Esophagus muscularis mucosa (tissue), 3 donors: ENCODE results near the gene GFRA1.

ENCODE experiments used
- POLR2A ChIP-seq: fragments of 450-650 bp; IDR thresholded peaks from one replicate; pipeline ENCODE4 v1.6.1; 2017; ENCODE audit warnings: antibody characterized with exemption, moderate library complexity, mild to moderate bottlenecking, low read depth
- POLR2AphosphoS5 ChIP-seq, 2 donors: sonication (generic); formaldehyde crosslinking; IDR thresholded peaks; one replicate each; pipeline ENCODE4 v1.6.1; 2017; ENCODE audit warnings: antibody characterized with exemption in 2 of 2
- TF ChIP-seq, protein P1 (sequence below), 3 experiments: fragments of 200-600 bp in 2 of 3; fragments of 450-650 bp in 1 of 3; sonication (generic) in 2 of 3; IDR thresholded peaks; one replicate each; pipeline ENCODE4 v1.5.1; 2017 to 2019; ENCODE audit warnings: antibody characterized with exemption in 3 of 3, mild to moderate bottlenecking in 2 of 3, moderate library complexity in 1 of 3

DNA sequence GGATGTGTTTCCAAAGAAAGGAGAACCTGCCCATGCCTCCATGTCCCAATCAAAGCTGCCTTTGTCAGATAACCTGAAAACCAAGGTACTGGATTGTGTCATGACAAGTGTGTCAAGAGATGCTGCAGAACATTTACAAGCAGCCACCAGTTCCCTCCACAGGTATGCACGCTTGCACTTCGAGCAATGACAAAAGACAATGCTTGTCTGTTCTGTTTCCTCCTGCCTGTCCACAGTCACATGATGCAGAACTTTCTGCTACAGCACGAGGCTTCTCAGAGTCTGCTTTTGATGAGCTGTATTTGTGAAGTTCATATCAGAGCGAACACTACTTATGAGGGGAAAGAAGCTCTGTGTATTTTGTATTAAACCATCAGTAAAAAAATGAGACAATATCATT lies 209.9 kb downstream of the GFRA1 start:
- TF ChIP-seq, protein P1, sequence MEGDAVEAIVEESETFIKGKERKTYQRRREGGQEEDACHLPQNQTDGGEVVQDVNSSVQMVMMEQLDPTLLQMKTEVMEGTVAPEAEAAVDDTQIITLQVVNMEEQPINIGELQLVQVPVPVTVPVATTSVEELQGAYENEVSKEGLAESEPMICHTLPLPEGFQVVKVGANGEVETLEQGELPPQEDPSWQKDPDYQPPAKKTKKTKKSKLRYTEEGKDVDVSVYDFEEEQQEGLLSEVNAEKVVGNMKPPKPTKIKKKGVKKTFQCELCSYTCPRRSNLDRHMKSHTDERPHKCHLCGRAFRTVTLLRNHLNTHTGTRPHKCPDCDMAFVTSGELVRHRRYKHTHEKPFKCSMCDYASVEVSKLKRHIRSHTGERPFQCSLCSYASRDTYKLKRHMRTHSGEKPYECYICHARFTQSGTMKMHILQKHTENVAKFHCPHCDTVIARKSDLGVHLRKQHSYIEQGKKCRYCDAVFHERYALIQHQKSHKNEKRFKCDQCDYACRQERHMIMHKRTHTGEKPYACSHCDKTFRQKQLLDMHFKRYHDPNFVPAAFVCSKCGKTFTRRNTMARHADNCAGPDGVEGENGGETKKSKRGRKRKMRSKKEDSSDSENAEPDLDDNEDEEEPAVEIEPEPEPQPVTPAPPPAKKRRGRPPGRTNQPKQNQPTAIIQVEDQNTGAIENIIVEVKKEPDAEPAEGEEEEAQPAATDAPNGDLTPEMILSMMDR (IDR thresholded peaks at IDR 0.05) = no peak
- TF ChIP-seq POLR2AphosphoS5 (IDR thresholded peaks at IDR 0.05) = no peak
- no peak for TF ChIP-seq POLR2A
